Right lobe of liver (tissue), 6 donors: ENCODE data around the gene B3GAT1. TPM values are rescaled to one million over a fixed set of nuclear protein-coding genes. Genes with fewer than 3 reads are reported as not detected.
A peak's percentile ranks its signal among the peaks of the same experiment; 100 is the strongest.

Experiments used
- ATAC-seq, 4 donors: fragments of 200-7000 bp; cut with Tn5 transposase; one replicate each; pipeline ENCODE4 v1.9.1; 2020; ENCODE audit warnings: mild to moderate bottlenecking in 4 of 4, moderate library complexity in 4 of 4
- DNase-seq, 3 donors: peaks; one replicate each; pipeline ENCODE4 v3.0.0-alpha.2; 2020
- H3K27ac ChIP-seq, 3 donors: fragments of 200-600 bp; one replicate each; pipeline ENCODE4 v1.8.0; 2022
- H3K27me3 ChIP-seq, 2 donors: fragments of 200-600 bp; one replicate each; pipeline ENCODE4 v1.8.0; 2022
- H3K36me3 ChIP-seq, 4 donors: fragments of 200-600 bp; sonication (generic) in 1 of 4; one replicate each; pipeline versions ENCODE4 v1.5.1 to v1.8.0; 2017 to 2022; ENCODE audit warnings: control low read depth in 1 of 4
- H3K4me1 ChIP-seq, 4 donors: fragments of 200-600 bp; sonication (generic) in 1 of 4; one replicate each; pipeline versions ENCODE4 v1.5.1 to v1.8.0; 2017 to 2022; ENCODE audit warnings: control low read depth in 1 of 4
- H3K4me3 ChIP-seq, 3 donors: fragments of 200-600 bp; one replicate each; pipeline ENCODE4 v1.8.0; 2022
- H3K9me3 ChIP-seq, 4 donors: fragments of 200-600 bp; sonication (generic) in 1 of 4; one replicate each; pipeline versions ENCODE4 v1.5.1 to v1.8.0; 2017 to 2022; ENCODE audit warnings: control low read depth in 1 of 4
- CTCF ChIP-seq, 4 donors: fragments of 200-600 bp in 3 of 4; fragments of 450-650 bp in 1 of 4; IDR thresholded peaks; one replicate each; pipeline versions ENCODE4 v1.5.1 to v1.8.0; 2016 to 2022; ENCODE audit warnings: antibody characterized with exemption in 4 of 4, mild to moderate bottlenecking in 2 of 4
- POLR2A ChIP-seq: fragments of 450-650 bp; IDR thresholded peaks from one replicate; pipeline ENCODE4 v1.6.1; 2017; ENCODE audit warnings: antibody characterized with exemption, mild to moderate bottlenecking
- WGBS: methylation state at CpG from one replicate; pipeline ENCODE4 v1.1.6; 2018; ENCODE audit warnings: low coverage, low lambda C conversion rate; ENCODE audit not compliant: insufficient coverage; ENCODE audit errors: missing lambda C conversion rate; 5-methylcytosine and 5-hydroxymethylcytosine counted together
- intact Hi-C, 2 donors: fragments of 100-400 bp; cut with DNase I; formaldehyde crosslinking; loops; one replicate each; pipeline versions ENCODE4 v1.11.2 to v1.14.1; 2022
- total RNA-seq, 6 experiments: library from RNA; depleted of rRNA in 2 of 6; stranded (reverse); fragments of >200 nt in 2 of 6; fragmentation: NEBNext Ultra II Directional in 3 of 6; extraction: Animal tissue kit (Norgen Biotek cat#: 25700) in 3 of 6; gene quantifications; one replicate each; pipeline versions ENCODE4 v1.1.0 to v1.2.4, GENCODE V29; 2016 to 2023
- donor health status: DM: no; HTN: yes; CAD: no.
- donor health status: DM: no; HTN: no; CAD: no.
- donor health status: DM: no; HTN: no; CAD: no.
- donor health status: DM: no; HTN: yes; CAD: no.
- donor health status: DM: no; HTN: yes; CAD: no.

Gene B3GAT1
- total RNA-seq, 6 experiments from 2014 or later: 0.76 to 8.8 (median 5.1) TPM

DNA sequence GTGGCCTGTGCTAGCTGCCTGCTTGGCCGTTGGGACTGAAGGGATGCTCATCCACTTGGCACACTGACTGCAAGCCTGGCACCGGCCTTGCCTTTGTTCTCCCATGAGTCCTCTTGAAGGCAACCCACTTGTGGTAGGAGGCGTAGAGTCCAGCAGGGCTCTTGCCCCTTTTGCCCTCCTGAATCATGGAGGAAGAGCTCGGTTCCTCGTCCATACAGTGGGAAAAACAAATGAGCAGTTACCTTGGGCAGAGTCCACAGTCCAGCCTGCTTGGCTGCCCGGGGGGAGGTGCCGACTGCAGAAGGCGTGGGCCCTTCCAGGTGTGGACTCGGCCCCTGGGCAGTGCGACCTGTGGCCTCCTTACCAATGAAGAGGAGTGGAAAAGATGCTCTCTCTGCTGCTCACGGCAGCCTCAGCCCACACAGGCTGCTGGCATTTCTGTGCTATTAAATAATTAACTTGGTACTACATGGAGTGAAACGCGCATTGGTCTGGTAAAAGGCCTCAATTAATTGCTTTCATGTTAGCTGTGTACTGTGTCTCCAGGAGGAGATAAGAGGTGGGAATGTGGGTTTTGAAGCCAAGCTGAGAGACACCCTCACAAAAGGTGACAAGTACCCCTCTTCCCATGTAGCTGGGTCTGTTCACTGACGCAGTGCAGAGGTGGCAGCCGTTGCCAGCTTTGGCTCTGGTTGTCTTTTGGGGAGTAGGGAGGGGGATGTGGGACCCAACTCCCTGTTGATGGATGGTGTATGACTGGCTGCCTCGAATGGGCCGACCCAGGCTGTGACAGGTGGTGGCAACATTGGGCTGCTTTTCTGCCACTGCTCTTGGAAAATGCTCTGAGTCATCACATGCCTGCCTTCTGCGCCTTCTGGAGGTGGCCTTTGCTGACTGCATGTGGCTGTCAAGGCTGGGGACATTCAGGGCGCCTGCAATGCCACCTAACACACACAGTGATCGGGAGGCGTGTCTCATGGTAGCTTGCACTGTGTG lies 26.8 kb upstream of the B3GAT1 start:
- Histone ChIP-seq H3K27me3 (no peaks in the 10 kb centered on the region), H3K36me3 (no peaks in the 10 kb centered on the region), H3K27ac (no peak overlapping the region), H3K9me3 (no peaks in the 10 kb centered on the region), H3K4me3 (no peak overlapping the region), H3K4me1 (no peaks in the 10 kb centered on the region)
- peak in 1 of 3 donors; percentile 40 for DNase-seq
- TF ChIP-seq CTCF (IDR thresholded peaks at IDR 0.05): no peak
- TF ChIP-seq POLR2A: no peak
- intact Hi-C loops: no loop called here
- ATAC-seq: peak; percentile 42 to 91 (median 61)
- 51% methylated on average over 9 of the region's 21 CpGs for WGBS

DNA sequence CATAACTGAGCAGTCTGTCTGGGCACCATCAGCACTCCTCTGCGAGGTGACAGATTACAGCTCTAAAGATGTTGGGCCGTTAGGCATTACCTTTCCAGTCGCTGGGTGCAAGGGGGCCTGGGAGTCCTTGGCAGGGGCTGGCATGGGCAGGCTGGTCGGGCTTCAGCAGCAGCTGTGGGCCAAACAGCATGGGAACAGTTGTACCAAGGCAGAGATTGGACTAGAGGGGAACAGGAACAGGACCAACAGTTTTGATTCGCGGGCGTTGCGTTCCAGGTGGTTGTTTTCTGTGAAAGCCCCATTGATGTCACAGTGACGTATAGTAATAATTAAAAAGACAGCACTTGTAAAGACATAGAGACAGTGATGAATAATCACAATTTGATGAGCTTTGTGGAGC lies 25.8 kb upstream of the B3GAT1 start:
- Histone ChIP-seq H3K4me1 (no peaks in the 10 kb centered on the region), H3K36me3 (no peaks in the 10 kb centered on the region), H3K27me3 (no peaks in the 10 kb centered on the region), H3K4me3 (no peak overlapping the region), H3K9me3 (no peaks in the 10 kb centered on the region), H3K27ac (no peak overlapping the region)
- no peak for DNase-seq
- ATAC-seq: no peak
- WGBS: 79% methylated on average over 8 of the region's 9 CpGs
- intact Hi-C loops: no loop called here
- TF ChIP-seq CTCF (IDR thresholded peaks at IDR 0.05) (no peak), POLR2A (no peak)

DNA sequence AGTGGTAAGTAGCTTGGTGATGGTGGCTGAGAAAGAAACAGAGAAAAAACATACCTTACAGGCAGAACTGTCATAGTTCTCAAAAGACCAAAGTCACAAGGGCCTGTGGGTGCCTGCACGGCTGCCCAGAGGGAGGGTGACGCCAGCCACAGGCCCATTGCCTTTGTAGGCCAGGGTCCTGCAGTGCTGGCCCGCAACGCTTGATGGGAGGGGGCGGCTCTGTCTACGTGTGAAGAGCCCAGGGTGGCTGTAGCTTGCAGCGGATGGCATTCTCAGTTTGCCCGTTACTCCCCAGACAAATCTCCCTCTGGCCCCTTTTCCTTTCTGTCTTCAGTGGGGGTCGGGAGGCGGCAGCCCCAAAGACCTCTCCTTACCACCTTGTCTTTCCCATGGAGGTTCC lies 24.7 kb upstream of the B3GAT1 start:
- no peak for DNase-seq
- no peak overlapping the region for H3K4me3 ChIP-seq
- TF ChIP-seq POLR2A (no peak), CTCF (IDR thresholded peaks at IDR 0.05) (no peak)
- no peak for ATAC-seq
- intact Hi-C loops: no loop called here
- H3K4me1 ChIP-seq: no peaks in the 10 kb centered on the region
- H3K27me3 ChIP-seq: no peaks in the 10 kb centered on the region
- no peaks in the 10 kb centered on the region for H3K9me3 ChIP-seq
- H3K36me3 ChIP-seq: no peaks in the 10 kb centered on the region
- 82% methylated on average over 5 of the region's 10 CpGs for WGBS
- H3K27ac ChIP-seq: no peak overlapping the region

DNA sequence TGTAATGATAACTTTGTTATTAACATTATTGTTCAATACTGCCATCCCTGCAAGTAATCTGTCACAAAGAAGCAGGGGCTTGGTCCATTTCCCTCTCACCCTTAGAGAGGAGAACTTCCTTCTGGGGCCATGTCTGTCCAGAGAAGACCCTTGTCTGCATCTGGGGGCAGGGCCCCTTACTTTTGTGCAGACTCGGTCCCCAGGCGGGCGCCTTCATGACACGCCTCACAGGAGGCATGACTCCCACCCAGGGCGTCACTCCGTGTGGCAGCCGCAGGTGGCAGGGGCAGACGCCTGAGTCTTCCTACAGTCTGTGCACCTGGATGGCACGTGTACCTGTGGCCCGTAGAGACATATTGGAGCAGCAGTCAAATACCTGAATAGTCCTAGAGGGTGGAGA lies 21.8 kb upstream of the B3GAT1 start:
- no peak for TF ChIP-seq CTCF (IDR thresholded peaks at IDR 0.05)
- no peak for TF ChIP-seq POLR2A
- Histone ChIP-seq H3K4me1 (no peaks in the 10 kb centered on the region), H3K4me3 (no peak overlapping the region), H3K9me3 (no peaks in the 10 kb centered on the region), H3K27me3 (no peaks in the 10 kb centered on the region), H3K36me3 (no peaks in the 10 kb centered on the region), H3K27ac (no peak overlapping the region)
- DNase-seq (no peak), ATAC-seq (no peak)
- intact Hi-C loops: no loop called here
- 0% methylated on average over 1 of the region's 10 CpGs for WGBS
